Epithelial cell of proximal tubule (primary cell): ENCODE data around the gene ADD1. TPM values are rescaled to one million over a fixed set of nuclear protein-coding genes. Genes with fewer than 3 reads are reported as not detected.

Source experiments
- DNase-seq: peaks from one replicate; pipeline ENCODE4 v3.0.0-alpha.2; 2011; ENCODE audit warnings: low read depth
- H3K4me3 ChIP-seq: 2 replicates; pipeline ENCODE4 v1.5.1; 2011; ENCODE audit warnings: low read depth, mild to moderate bottlenecking, low read length
- CTCF ChIP-seq: conservative IDR thresholded peaks from 2 replicates; pipeline ENCODE4 v1.5.1; 2012; ENCODE audit warnings: low read depth, mild to moderate bottlenecking, low read length
- total RNA-seq: library from RNA; depleted of rRNA; stranded (reverse); fragments of >200 nt; gene quantifications from 2 replicates; pipeline ENCODE4 v1.2.3, GENCODE V29; 2015

Gene ADD1
- total RNA-seq, 1 donor from 2014 or later, result 222 TPM

GRCh38 chr4:2906218-2906617 is 62.6 kb downstream of the ADD1 start:
- no peak for DNase-seq
- no peak overlapping the region for H3K4me3 ChIP-seq
- TF ChIP-seq CTCF, result no peak

- no peak for TF ChIP-seq CTCF
- DNase-seq, result no peak
- H3K4me3 ChIP-seq, result no peak overlapping the region
These were observed 63.6 kb downstream of the ADD1 start for GRCh38 chr4:2907226-2907625.

- no peak for TF ChIP-seq CTCF
- DNase-seq, result no peak
- H3K4me3 ChIP-seq, result no peak overlapping the region
These were observed 64.2 kb downstream of the ADD1 start for GRCh38 chr4:2907706-2908293.

- no peak overlapping the region for H3K4me3 ChIP-seq
- no peak for TF ChIP-seq CTCF
- DNase-seq, result no peak
These were observed 65.0 kb downstream of the ADD1 start for GRCh38 chr4:2908686-2909085.

- TF ChIP-seq CTCF, result no peak
- H3K4me3 ChIP-seq, result no peak overlapping the region
- DNase-seq, result no peak
These were observed 65.9 kb downstream of the ADD1 start for GRCh38 chr4:2909583-2909982.

- peak; percentile 8 for TF ChIP-seq CTCF
- no peak overlapping the region for H3K4me3 ChIP-seq
- no peak for DNase-seq
These were observed 66.8 kb downstream of the ADD1 start for GRCh38 chr4:2910409-2910808.

GRCh38 chr4:2911868-2912267 is 68.2 kb downstream of the ADD1 start:
- DNase-seq, result no peak
- TF ChIP-seq CTCF, result no peak
- H3K4me3 ChIP-seq, result no peak overlapping the region
